SH-SY5Y (cell line): ENCODE results near the gene HOXB9.

Experiments
- GATA2 ChIP-seq: IDR thresholded peaks from 2 replicates; pipeline ENCODE4 v1.6.1; 2011; ENCODE audit warnings: mild to moderate bottlenecking, low read depth, low read length
- GATA3 ChIP-seq: IDR thresholded peaks from 2 replicates; pipeline ENCODE4 v1.6.1; 2011; ENCODE audit warnings: low read depth, mild to moderate bottlenecking, low read length, moderate library complexity

The HOXB9 gene

GRCh38 chr17:48612854-48613691 lies 13.1 kb downstream of the HOXB9 start:
- TF ChIP-seq GATA2 = no peak
- no peak for TF ChIP-seq GATA3

- TF ChIP-seq GATA3 (no peak), GATA2 (no peak)
These were observed 13.7 kb downstream of the HOXB9 start for GRCh38 chr17:48612456-48612853.

- TF ChIP-seq GATA3 (no peak), GATA2 (no peak)
These were observed 14.3 kb downstream of the HOXB9 start for GRCh38 chr17:48611681-48612455.

GRCh38 chr17:48611213-48611612 lies 14.9 kb downstream of the HOXB9 start:
- no peak for TF ChIP-seq GATA2
- TF ChIP-seq GATA3 = no peak

GRCh38 chr17:48610282-48611211 lies 15.6 kb downstream of the HOXB9 start, which contains the start of gene HOXB7:
Gene HOXB7 (minus strand): TSS chr17:48611017. CDS start chr17:48610918, 99 bp downstream.
- TF ChIP-seq GATA3 (no peak), GATA2 (no peak)

- TF ChIP-seq GATA2 (no peak), GATA3 (no peak)
These were observed 16.3 kb downstream of the HOXB9 start for GRCh38 chr17:48609759-48610281.

- TF ChIP-seq GATA2 (no peak), GATA3 (no peak)
These were observed 17.1 kb downstream of the HOXB9 start for GRCh38 chr17:48609033-48609432.

- no peak for TF ChIP-seq GATA3
- TF ChIP-seq GATA2 = no peak
These were observed 17.7 kb downstream of the HOXB9 start for GRCh38 chr17:48608494-48608834.

- TF ChIP-seq GATA3 (no peak), GATA2 (no peak)
These were observed 19.1 kb downstream of the HOXB9 start for GRCh38 chr17:48606892-48607614.

GRCh38 chr17:48605991-48606891 lies 19.9 kb downstream of the HOXB9 start:
- no peak for TF ChIP-seq GATA3
- no peak for TF ChIP-seq GATA2

GRCh38 chr17:48605409-48605919 lies 20.7 kb downstream of the HOXB9 start:
- TF ChIP-seq GATA3 (no peak), GATA2 (no peak)
